T-helper 9 cell (primary cell): Measurements from ENCODE around the gene SLC39A11.
"Not testable (repeated sequence)": the region's sequence is repeated elsewhere in the genome, so short reads cannot be mapped to it uniquely, and the experiment has no call there.

Experiments
- DNase-seq: peaks from one replicate; pipeline ENCODE4 v3.0.0-alpha.2; 2020

The SLC39A11 gene

GRCh38 chr17:72862276-72862999, 230.1 kb downstream of the SLC39A11 start:
- DNase-seq, result no peak

GRCh38 chr17:72861811-72862210, 230.7 kb downstream of the SLC39A11 start:
- no peak for DNase-seq

- DNase-seq, result no peak
Measured at GRCh38 chr17:72860778-72861177, 231.7 kb downstream of the SLC39A11 start.

- DNase-seq, result no peak
Measured at GRCh38 chr17:72858826-72859495, 233.5 kb downstream of the SLC39A11 start.

- DNase-seq, result no peak
Measured at GRCh38 chr17:72853440-72854415, 238.8 kb downstream of the SLC39A11 start.

- DNase-seq, result no peak
Measured at GRCh38 chr17:72852277-72852938, 240.1 kb downstream of the SLC39A11 start.

GRCh38 chr17:72850410-72851118, 241.9 kb downstream of the SLC39A11 start:
- DNase-seq, result no peak

GRCh38 chr17:72846399-72846798, 246.1 kb downstream of the SLC39A11 start:
- no peak for DNase-seq

GRCh38 chr17:72843591-72843990, 248.9 kb downstream of the SLC39A11 start:
- no peak for DNase-seq

- no peak for DNase-seq
Measured at GRCh38 chr17:72840019-72840418, 252.5 kb downstream of the SLC39A11 start.

GRCh38 chr17:72839131-72839725, 253.3 kb downstream of the SLC39A11 start:
- DNase-seq, result no peak

- DNase-seq, result no peak
Measured at GRCh38 chr17:72838581-72838980, 253.9 kb downstream of the SLC39A11 start.

GRCh38 chr17:72838068-72838467, 254.4 kb downstream of the SLC39A11 start:
- no peak for DNase-seq

GRCh38 chr17:72837335-72837734, 255.2 kb downstream of the SLC39A11 start:
- no peak for DNase-seq

GRCh38 chr17:72833128-72833765, 259.2 kb downstream of the SLC39A11 start:
- DNase-seq, result no peak

GRCh38 chr17:72832306-72832705, 260.2 kb downstream of the SLC39A11 start:
- DNase-seq, result no peak

GRCh38 chr17:72829883-72830282, 262.6 kb downstream of the SLC39A11 start:
- DNase-seq, result no peak

GRCh38 chr17:72826602-72827001, 265.9 kb downstream of the SLC39A11 start:
- no peak for DNase-seq

- DNase-seq, result not testable (repeated sequence)
Measured at GRCh38 chr17:72826059-72826458, 266.4 kb downstream of the SLC39A11 start.

- no peak for DNase-seq
Measured at GRCh38 chr17:72825218-72825617, 267.3 kb downstream of the SLC39A11 start.

GRCh38 chr17:72824267-72824666, 268.2 kb downstream of the SLC39A11 start:
- not testable (repeated sequence) for DNase-seq
